Adrenal gland (tissue), 12 donors: Measurements from ENCODE around the gene PRC1. TPM values are rescaled to one million over a fixed set of nuclear protein-coding genes. Genes with fewer than 3 reads are reported as not detected.

Experiments
- DNase-seq, 7 donors: peaks; one replicate each; pipeline ENCODE4 v3.0.0-alpha.2; 2019 to 2020
- H3K27ac ChIP-seq, 5 donors: fragments of 200-600 bp; sonication (generic) in 4 of 5; 1 replicate in 3 of 5; 2 replicates in 2 of 5; pipeline versions ENCODE4 v1.5.1 to v1.8.0; 2016 to 2020; ENCODE audit warnings: mild to moderate bottlenecking in 1 of 5
- H3K27me3 ChIP-seq: fragments of 200-600 bp; 2 replicates; pipeline ENCODE4 v1.8.0; 2021
- H3K36me3 ChIP-seq, 2 donors: fragments of 200-600 bp; replicated peaks in 1 of 2; 1 replicate in 1 of 2; 2 replicates in 1 of 2; pipeline versions ENCODE4 v1.5.1 to v1.8.0; 2018 to 2022
- H3K4me1 ChIP-seq, 2 donors: fragments of 200-600 bp; replicated peaks in 1 of 2; 1 replicate in 1 of 2; 2 replicates in 1 of 2; pipeline versions ENCODE4 v1.5.1 to v1.8.0; 2018 to 2021
- H3K4me3 ChIP-seq, 4 donors: fragments of 200-600 bp; sonication (generic) in 3 of 4; one replicate each; pipeline ENCODE4 v1.5.1; 2016 to 2018
- H3K9me3 ChIP-seq, 3 donors: fragments of 200-600 bp; sonication (generic) in 1 of 3; replicated peaks in 1 of 3; 1 replicate in 2 of 3; 2 replicates in 1 of 3; pipeline versions ENCODE4 v1.5.1 to v1.8.0; 2016 to 2021
- CTCF ChIP-seq, 6 experiments: fragments of 450-650 bp in 4 of 6; fragments of 200-600 bp in 2 of 6; sonication (generic) in 1 of 6; IDR thresholded peaks; 1 replicate in 5 of 6; 2 replicates in 1 of 6; pipeline versions ENCODE4 v1.5.1 to v1.8.0; 2016 to 2021; ENCODE audit warnings: antibody characterized with exemption in 6 of 6, mild to moderate bottlenecking in 2 of 6, moderate library complexity in 1 of 6
- POLR2A ChIP-seq, 2 donors: fragments of 450-650 bp; IDR thresholded peaks; one replicate each; pipeline ENCODE4 v1.6.1; 2017; ENCODE audit warnings: antibody characterized with exemption in 2 of 2, mild to moderate bottlenecking in 2 of 2, moderate library complexity in 1 of 2
- WGBS, 4 donors: extraction: QIAGEN DNeasy Blood & Tissue Kit in 2 of 4; methylation state at CpG; one replicate each; pipeline versions ENCODE4 v1.1.5 to v1.1.7; 2013 to 2017; 5-methylcytosine and 5-hydroxymethylcytosine counted together
- intact Hi-C, 2 donors: fragments of 100-400 bp; cut with DNase I; formaldehyde crosslinking; loops; one replicate each; pipeline versions ENCODE4 v1.14.1 to v1.15.0; 2022 to 2023
- polyA plus RNA-seq, 3 donors: library from polyadenylated mRNA; stranded (reverse); fragments of 200-250 nt in 2 of 3; fragments of 350-450 nt in 1 of 3; fragmentation: Illumina TruSeq in 1 of 3; extraction: RNeasy Lipid Tissue Mini Kit (QIAGEN cat#74804) in 1 of 3; gene quantifications; one replicate each; pipeline ENCODE4 v1.2.3, GENCODE V29; 2013 to 2014
- total RNA-seq, 9 donors: library from RNA; depleted of rRNA in 4 of 9; stranded (reverse); fragments of >200 nt in 4 of 9; fragments of 120-200 nt in 1 of 9; fragmentation: NEBNext Ultra II Directional in 1 of 9; extraction: Animal tissue kit (Norgen Biotek cat#: 25700) in 1 of 9; gene quantifications; one replicate each; pipeline versions ENCODE4 v1.1.0 to v1.2.4, GENCODE V29; 2013 to 2023
- donor health status: healthy with polysubstance abuse.
- donor health status: Bipolar disorder and iron deficiency.
- donor health status: DM: yes; HTN: yes; CAD: no.
- donor health status: DM: no; HTN: no; CAD: no.
- donor health status: DM: no; HTN: no; CAD: no.
- donor health status: DM: yes; HTN: yes; CAD: no.

The PRC1 gene
- total and polyA plus RNA-seq, 12 donors = 4.7 to 63.8 (median 6.6) TPM

- peaks cover 0 to 8% of the 10 kb centered on the region in 2 donors for H3K4me1 ChIP-seq
- TF ChIP-seq POLR2A (IDR thresholded peaks at IDR 0.05) (no peak), CTCF (IDR thresholded peaks at IDR 0.05) (no peak)
- intact Hi-C loops = no loop called here
- no peaks in the 10 kb centered on the region for H3K36me3 ChIP-seq
- H3K27ac ChIP-seq = no peak overlapping the region
- H3K9me3 ChIP-seq = no peaks in the 10 kb centered on the region
- 73 to 93% (median 83%) methylated on average over 6 to 7 of the region's 7 CpGs for WGBS, 4 donors
- no peak for DNase-seq
- H3K27me3 ChIP-seq = no peaks in the 10 kb centered on the region
- no peak overlapping the region for H3K4me3 ChIP-seq
These were observed 5.1 kb downstream of the PRC1 start for GRCh38 chr15:90989040-90989768.

GRCh38 chr15:90988296-90988695 is 6.0 kb downstream of the PRC1 start:
- 53 to 70% (median 57%) methylated on average over 6 of the region's 6 CpGs for WGBS, 4 donors
- peaks cover 0 to 2% of the 10 kb centered on the region in 2 donors for H3K4me1 ChIP-seq
- H3K27ac ChIP-seq = no peak overlapping the region
- no peak for DNase-seq
- H3K4me3 ChIP-seq = no peak overlapping the region
- no peaks in the 10 kb centered on the region for H3K9me3 ChIP-seq
- no peaks in the 10 kb centered on the region for H3K36me3 ChIP-seq
- TF ChIP-seq POLR2A (IDR thresholded peaks at IDR 0.05) (no peak), CTCF (IDR thresholded peaks at IDR 0.05) (no peak)
- intact Hi-C loops = no loop called here
- no peaks in the 10 kb centered on the region for H3K27me3 ChIP-seq

- no peaks in the 10 kb centered on the region for H3K9me3 ChIP-seq
These were observed 6.7 kb downstream of the PRC1 start for GRCh38 chr15:90987561-90988141.

More at GRCh38 chr15:90987561-90988141, 6.7 kb downstream of the PRC1 start:
- no peak overlapping the region for H3K4me3 ChIP-seq
- H3K36me3 ChIP-seq = no peaks in the 10 kb centered on the region
- no peaks in the 10 kb centered on the region for H3K4me1 ChIP-seq
- TF ChIP-seq POLR2A (IDR thresholded peaks at IDR 0.05) (no peak), CTCF (IDR thresholded peaks at IDR 0.05) (no peak)
- H3K27ac ChIP-seq = no peak overlapping the region
- DNase-seq = no peak
- intact Hi-C loops = no loop called here
- H3K27me3 ChIP-seq = no peaks in the 10 kb centered on the region
- 80 to 81% (median 81%) methylated on average over 7 of the region's 7 CpGs for WGBS, 4 donors
